Measurements from ENCODE around the gene R3HDM2. TPM values are rescaled to one million over a fixed set of nuclear protein-coding genes. Genes with fewer than 3 reads are reported as not detected.
"Not testable (repeated sequence)": the region's sequence is repeated elsewhere in the genome, so short reads cannot be mapped to it uniquely, and the experiment has no call there.

R3HDM2 gene
- total RNA-seq, 4 donors from 2014 or later = 43.4 to 97.6 (median 65.1) TPM

DNA sequence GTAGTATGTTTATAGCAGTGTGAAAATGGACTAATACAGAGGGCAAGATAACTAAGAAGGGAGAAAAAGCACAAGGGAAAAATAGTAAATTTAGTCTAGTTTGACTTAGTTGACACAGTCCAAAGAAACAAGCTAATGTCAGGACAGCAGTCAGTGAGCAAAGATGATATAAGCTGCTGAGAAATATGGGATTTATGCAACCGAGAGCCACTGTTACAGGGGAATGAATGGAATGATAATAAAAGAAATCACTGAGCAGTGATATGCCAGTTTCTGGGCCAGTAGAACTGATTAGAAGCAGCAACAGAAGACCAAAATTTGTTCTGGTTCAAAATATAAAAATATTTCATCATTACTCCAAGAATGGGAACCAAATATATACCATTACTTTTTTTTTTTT is 60.1 kb downstream of the R3HDM2 start:
- no peak for DNase-seq (ENCODE audit: low spot score in 2 of 2)
- no peak overlapping the region for H3K4me3 ChIP-seq
- H3K27me3 ChIP-seq = no peaks in the 10 kb centered on the region
- 88% methylated on average over 1 of the region's 1 CpG for WGBS
- H3K36me3 ChIP-seq = peaks cover 3% of the 10 kb centered on the region
- peaks cover 6% of the 10 kb centered on the region for H3K4me1 ChIP-seq
- TF ChIP-seq POLR2AphosphoS5 (IDR thresholded peaks at IDR 0.05) (no peak), EP300 (IDR thresholded peaks at IDR 0.05) (no peak)
- H3K27ac ChIP-seq = no peak overlapping the region
- H3K9me3 ChIP-seq = no peaks in the 10 kb centered on the region

DNA sequence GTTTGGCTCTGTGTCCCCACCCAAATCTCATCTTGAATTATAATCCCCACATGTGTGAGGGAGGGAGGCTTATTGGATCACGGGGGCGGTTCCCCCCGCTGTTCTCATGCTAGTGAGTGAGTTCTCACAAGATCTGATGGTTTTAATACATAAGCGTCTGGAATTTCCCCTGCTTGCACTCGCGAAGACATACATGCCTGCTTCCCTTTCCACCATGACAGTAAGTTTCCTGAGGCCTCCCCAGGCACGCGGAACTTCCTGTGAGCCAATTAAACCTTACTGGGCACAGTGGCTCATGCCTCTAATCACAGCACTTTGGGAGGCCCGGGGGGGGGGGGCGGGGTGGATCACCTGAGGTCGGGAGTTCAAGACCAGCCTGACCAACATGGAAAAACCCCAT is 60.8 kb downstream of the R3HDM2 start:
- WGBS = 95% methylated on average over 7 of the region's 11 CpGs
- peaks cover 3% of the 10 kb centered on the region for H3K36me3 ChIP-seq

DNA sequence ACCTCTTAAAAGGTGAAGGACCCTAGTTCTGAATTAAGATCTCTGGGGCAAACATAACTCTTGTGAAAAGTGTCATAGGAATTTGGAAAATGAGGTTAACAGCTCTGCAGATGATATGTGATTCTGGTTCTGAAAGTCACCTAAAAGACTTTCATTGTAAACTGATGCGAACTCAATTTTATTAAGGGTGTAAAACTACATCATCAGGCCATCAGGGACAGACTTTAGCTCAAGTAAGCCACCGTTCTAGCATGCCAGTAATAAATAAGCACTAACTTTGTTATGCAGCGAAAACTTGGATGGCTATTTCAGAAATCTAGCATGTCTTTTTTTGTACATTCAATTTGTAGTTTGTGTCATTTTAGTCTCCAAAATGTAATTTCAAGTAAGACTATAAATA is 61.6 kb downstream of the R3HDM2 start:
- Histone ChIP-seq H3K36me3 (peaks cover 3% of the 10 kb centered on the region), H3K27me3 (no peaks in the 10 kb centered on the region), H3K4me3 (no peak overlapping the region), H3K9me3 (no peaks in the 10 kb centered on the region), H3K4me1 (peaks cover 6% of the 10 kb centered on the region), H3K27ac (no peak overlapping the region)
- no peak for TF ChIP-seq POLR2A (IDR thresholded peaks at IDR 0.05)
- no peak for TF ChIP-seq EP300 (IDR thresholded peaks at IDR 0.05)
- TF ChIP-seq POLR2AphosphoS5 (IDR thresholded peaks at IDR 0.05) = no peak
- TF ChIP-seq, protein P1, sequence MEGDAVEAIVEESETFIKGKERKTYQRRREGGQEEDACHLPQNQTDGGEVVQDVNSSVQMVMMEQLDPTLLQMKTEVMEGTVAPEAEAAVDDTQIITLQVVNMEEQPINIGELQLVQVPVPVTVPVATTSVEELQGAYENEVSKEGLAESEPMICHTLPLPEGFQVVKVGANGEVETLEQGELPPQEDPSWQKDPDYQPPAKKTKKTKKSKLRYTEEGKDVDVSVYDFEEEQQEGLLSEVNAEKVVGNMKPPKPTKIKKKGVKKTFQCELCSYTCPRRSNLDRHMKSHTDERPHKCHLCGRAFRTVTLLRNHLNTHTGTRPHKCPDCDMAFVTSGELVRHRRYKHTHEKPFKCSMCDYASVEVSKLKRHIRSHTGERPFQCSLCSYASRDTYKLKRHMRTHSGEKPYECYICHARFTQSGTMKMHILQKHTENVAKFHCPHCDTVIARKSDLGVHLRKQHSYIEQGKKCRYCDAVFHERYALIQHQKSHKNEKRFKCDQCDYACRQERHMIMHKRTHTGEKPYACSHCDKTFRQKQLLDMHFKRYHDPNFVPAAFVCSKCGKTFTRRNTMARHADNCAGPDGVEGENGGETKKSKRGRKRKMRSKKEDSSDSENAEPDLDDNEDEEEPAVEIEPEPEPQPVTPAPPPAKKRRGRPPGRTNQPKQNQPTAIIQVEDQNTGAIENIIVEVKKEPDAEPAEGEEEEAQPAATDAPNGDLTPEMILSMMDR (IDR thresholded peaks at IDR 0.05) = no peak
- 86% methylated on average over 3 of the region's 3 CpGs for WGBS
- no peak for DNase-seq (ENCODE audit: low spot score in 2 of 2)

More for the DNA sequence above, 60.8 kb downstream of the R3HDM2 start:
- Histone ChIP-seq H3K9me3 (no peaks in the 10 kb centered on the region), H3K4me3 (no peak overlapping the region), H3K27ac (no peak overlapping the region), H3K27me3 (no peaks in the 10 kb centered on the region), H3K4me1 (peaks cover 6% of the 10 kb centered on the region)
- no peak for DNase-seq (ENCODE audit: low spot score in 2 of 2)
- TF ChIP-seq, protein P1 (IDR thresholded peaks at IDR 0.05) = no peak

DNA sequence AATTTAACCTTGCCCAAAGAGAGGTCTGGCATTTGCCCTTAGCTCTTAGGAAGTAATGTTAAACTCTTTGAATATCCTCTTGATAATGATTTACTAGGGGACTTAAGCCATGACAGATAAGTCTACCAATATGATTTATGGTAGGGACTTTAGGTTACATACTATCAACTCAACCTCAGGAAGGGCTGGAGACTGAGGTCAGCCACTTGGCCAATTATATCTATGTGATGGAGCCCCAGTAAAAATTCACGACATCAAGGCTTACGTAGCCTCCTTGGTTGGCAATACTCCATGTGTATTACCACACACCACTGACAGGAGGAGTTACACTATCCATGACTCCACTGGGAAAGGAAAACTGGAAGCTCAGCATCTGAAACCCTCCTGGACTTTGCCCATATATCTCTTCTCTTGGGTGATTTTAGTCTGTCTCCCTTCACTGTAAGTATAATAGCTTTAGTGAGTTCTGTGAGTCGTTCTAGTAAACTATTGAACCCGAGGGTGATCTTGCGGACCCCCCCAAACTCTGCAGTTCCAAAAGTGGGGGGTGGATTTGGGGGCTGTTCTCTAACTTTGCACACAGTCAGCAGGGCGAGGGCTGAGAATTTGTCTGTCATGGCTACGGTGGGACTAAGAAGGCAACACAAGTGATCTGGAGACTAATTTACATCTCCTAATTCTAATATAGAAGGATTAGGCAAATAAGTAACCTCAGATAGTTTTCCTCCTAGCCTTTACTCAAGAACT is 62.3 kb downstream of the R3HDM2 start:
- 93% methylated on average over 7 of the region's 7 CpGs for WGBS
- peaks cover 3% of the 10 kb centered on the region for H3K36me3 ChIP-seq
- no peak overlapping the region for H3K27ac ChIP-seq
- no peaks in the 10 kb centered on the region for H3K9me3 ChIP-seq
- H3K27me3 ChIP-seq = no peaks in the 10 kb centered on the region
- H3K4me1 ChIP-seq = peaks cover 6% of the 10 kb centered on the region
- no peak overlapping the region for H3K4me3 ChIP-seq
- DNase-seq (ENCODE audit: low spot score in 2 of 2) = no peak
- no peak for TF ChIP-seq POLR2A (IDR thresholded peaks at IDR 0.05)
- TF ChIP-seq POLR2AphosphoS5 (IDR thresholded peaks at IDR 0.05) = no peak
- TF ChIP-seq, protein P1 (IDR thresholded peaks at IDR 0.05) = no peak
- no peak for TF ChIP-seq EP300 (IDR thresholded peaks at IDR 0.05)

DNA sequence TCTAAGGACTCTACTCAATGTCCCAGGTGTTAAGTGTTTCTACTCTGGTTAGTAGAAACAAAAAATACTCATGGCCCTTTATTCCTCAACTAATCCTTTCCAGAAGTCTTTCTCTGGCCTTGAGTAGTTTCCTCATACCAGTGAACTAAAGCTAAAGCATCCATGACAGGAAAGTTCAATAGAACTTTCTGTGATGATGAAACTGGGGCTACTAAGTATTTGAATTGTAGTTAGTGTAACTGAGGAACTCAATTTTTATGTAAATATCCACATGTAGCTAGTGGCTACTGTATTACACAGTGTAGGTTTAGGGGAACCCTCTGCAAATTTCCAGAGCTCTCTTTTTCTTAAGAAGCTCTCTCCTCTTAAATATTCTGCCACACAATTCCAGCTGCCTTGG is 63.7 kb downstream of the R3HDM2 start:
- peaks cover 3% of the 10 kb centered on the region for H3K36me3 ChIP-seq
- H3K4me3 ChIP-seq = no peak overlapping the region
- no peak for DNase-seq (ENCODE audit: low spot score in 2 of 2)
- no peaks in the 10 kb centered on the region for H3K9me3 ChIP-seq
- H3K27me3 ChIP-seq = no peaks in the 10 kb centered on the region
- TF ChIP-seq POLR2A (IDR thresholded peaks at IDR 0.05) (no peak), POLR2AphosphoS5 (IDR thresholded peaks at IDR 0.05) (no peak), EP300 (IDR thresholded peaks at IDR 0.05) (no peak)
- TF ChIP-seq, protein P1 (IDR thresholded peaks at IDR 0.05) = no peak
- H3K27ac ChIP-seq = no peak overlapping the region
- H3K4me1 ChIP-seq = peaks cover 3% of the 10 kb centered on the region

DNA sequence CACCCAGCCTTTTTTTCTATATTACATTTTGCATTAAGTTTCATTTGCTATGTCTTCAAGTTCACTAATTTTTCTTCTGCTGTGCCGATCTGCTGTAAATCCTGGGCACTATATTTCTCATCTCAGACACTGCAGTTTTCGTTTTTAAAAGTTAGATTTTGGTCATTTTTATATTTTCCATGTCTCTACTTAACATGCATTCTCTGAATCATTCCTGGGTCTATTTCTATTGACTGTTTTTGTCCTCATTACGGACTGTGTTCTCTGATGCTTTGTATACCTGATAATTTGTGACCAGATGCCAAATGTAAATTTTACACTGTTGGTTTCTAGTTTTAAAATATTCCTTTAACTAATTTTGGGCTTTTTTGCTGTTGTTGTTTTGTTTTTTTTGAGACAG is 64.5 kb downstream of the R3HDM2 start:
- H3K36me3 ChIP-seq = peaks cover 3% of the 10 kb centered on the region
- no peaks in the 10 kb centered on the region for H3K4me1 ChIP-seq
- no peak for DNase-seq (ENCODE audit: low spot score in 2 of 2)
- no peak overlapping the region for H3K4me3 ChIP-seq
- no peak for TF ChIP-seq POLR2A (IDR thresholded peaks at IDR 0.05)
- no peak for TF ChIP-seq POLR2AphosphoS5 (IDR thresholded peaks at IDR 0.05)
- TF ChIP-seq, protein P1 (IDR thresholded peaks at IDR 0.05) = no peak
- no peak for TF ChIP-seq EP300 (IDR thresholded peaks at IDR 0.05)
- no peak overlapping the region for H3K27ac ChIP-seq
- H3K9me3 ChIP-seq = no peaks in the 10 kb centered on the region
- WGBS = 96% methylated on average over 3 of the region's 3 CpGs
- H3K27me3 ChIP-seq = no peaks in the 10 kb centered on the region

DNA sequence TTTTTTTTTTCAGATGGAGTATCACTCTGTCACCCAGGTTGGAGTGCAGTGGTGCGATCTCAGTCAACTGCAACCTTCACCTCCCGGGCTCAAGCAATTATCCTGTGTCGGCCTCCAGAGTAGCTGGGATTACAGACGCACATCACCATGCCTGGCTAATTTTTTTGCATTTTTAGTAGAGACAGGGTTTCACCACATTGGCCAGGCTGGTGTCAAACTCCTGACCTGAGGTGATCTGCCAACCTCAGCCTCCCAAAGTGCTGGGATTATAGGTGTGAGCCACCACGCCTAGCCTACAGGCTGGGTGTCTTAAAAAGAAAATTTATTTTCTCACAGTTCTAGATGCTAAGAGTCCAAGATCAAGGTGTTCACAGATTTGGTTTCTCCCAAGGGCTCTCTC is 66.7 kb downstream of the R3HDM2 start:
- H3K36me3 ChIP-seq; H3K27ac ChIP-seq; H3K4me1 ChIP-seq; H3K4me3 ChIP-seq; H3K9me3 ChIP-seq; H3K27me3 ChIP-seq; DNase-seq (ENCODE audit: low spot score in 2 of 2): not testable (repeated sequence)
- 100% methylated on average over 5 of the region's 5 CpGs for WGBS

All from suprapubic skin (tissue), 4 donors.